Psoas muscle (tissue), 8 donors: ENCODE data around the gene CLTA. TPM values are rescaled to one million over a fixed set of nuclear protein-coding genes. Genes with fewer than 3 reads are reported as not detected.
A peak's percentile ranks its signal among the peaks of the same experiment; 100 is the strongest.

Experiments
- ATAC-seq, 4 donors: fragments of 200-7000 bp; cut with Tn5 transposase; one replicate each; pipeline ENCODE4 v1.9.1; 2020; ENCODE audit warnings: moderate library complexity in 3 of 4, mild to moderate bottlenecking in 2 of 4
- DNase-seq, 2 donors: peaks; one replicate each; pipeline ENCODE4 v3.0.0-alpha.2; 2020
- H3K27ac ChIP-seq: fragments of 200-600 bp; one replicate; pipeline ENCODE4 v1.8.0; 2022
- H3K27me3 ChIP-seq, 3 donors: fragments of 200-600 bp in 1 of 3; one replicate each; pipeline versions ENCODE4 v1.6.1 to v1.8.0; 2013 to 2022; ENCODE audit warnings: low read length in 2 of 3, mild to moderate bottlenecking in 2 of 3, moderate library complexity in 1 of 3; ENCODE audit not compliant: insufficient read depth in 3 of 3
- H3K36me3 ChIP-seq, 2 donors: fragments of 200-600 bp in 1 of 2; one replicate each; pipeline versions ENCODE4 v1.6.1 to v1.8.0; 2013 to 2022; ENCODE audit warnings: low read depth in 1 of 2, mild to moderate bottlenecking in 1 of 2, moderate library complexity in 1 of 2; ENCODE audit not compliant: insufficient read depth in 1 of 2
- H3K4me1 ChIP-seq: fragments of 200-600 bp; one replicate; pipeline ENCODE4 v1.8.0; 2022
- H3K4me3 ChIP-seq: fragments of 200-600 bp; one replicate; pipeline ENCODE4 v1.8.0; 2022; ENCODE audit warnings: mild to moderate bottlenecking
- H3K9me3 ChIP-seq: fragments of 200-600 bp; one replicate; pipeline ENCODE4 v1.8.0; 2022
- WGBS, 3 donors: extraction: QIAGEN DNeasy Blood & Tissue Kit; methylation state at CpG; one replicate each; pipeline versions ENCODE4 v1.1.6 to v1.1.7; 2013; 5-methylcytosine and 5-hydroxymethylcytosine counted together
- intact Hi-C, 2 donors: fragments of 100-400 bp; cut with DNase I; formaldehyde crosslinking; loops; one replicate each; pipeline versions ENCODE4 v1.11.0 to v1.14.2; 2022
- polyA plus RNA-seq, 3 donors: library from polyadenylated mRNA; stranded (reverse); fragments of 200-250 nt; gene quantifications; one replicate each; pipeline ENCODE4 v1.2.3, GENCODE V29; 2013
- total RNA-seq, 4 donors: library from RNA; stranded (reverse); fragmentation: NEBNext Ultra II Directional in 2 of 4; extraction: Animal tissue kit (Norgen Biotek cat#: 25700) in 2 of 4; gene quantifications; one replicate each; pipeline versions ENCODE4 v1.2.1 to v1.2.4, GENCODE V29; 2021 to 2023
- TF ChIP-seq, protein P1 (sequence below): fragments of 200-600 bp; IDR thresholded peaks from one replicate; pipeline ENCODE4 v1.8.0; 2022; ENCODE audit warnings: antibody characterized with exemption
- donor health status: healthy with polysubstance abuse.
- donor health status: DM: no; HTN: no; CAD: no; lungs with moderate emphysema.
- donor health status: Bipolar disorder and iron deficiency.
- donor health status: healthy.
- donor health status: DM: yes; HTN: yes; CAD: no.
- donor health status: DM: no; HTN: no; CAD: no.
- donor health status: DM: no; HTN: no; CAD: no.
- donor health status: DM: yes; HTN: yes; CAD: no.

The CLTA gene
- total and polyA plus RNA-seq, 7 donors: 52.1 to 125 (median 58.3) TPM

DNA sequence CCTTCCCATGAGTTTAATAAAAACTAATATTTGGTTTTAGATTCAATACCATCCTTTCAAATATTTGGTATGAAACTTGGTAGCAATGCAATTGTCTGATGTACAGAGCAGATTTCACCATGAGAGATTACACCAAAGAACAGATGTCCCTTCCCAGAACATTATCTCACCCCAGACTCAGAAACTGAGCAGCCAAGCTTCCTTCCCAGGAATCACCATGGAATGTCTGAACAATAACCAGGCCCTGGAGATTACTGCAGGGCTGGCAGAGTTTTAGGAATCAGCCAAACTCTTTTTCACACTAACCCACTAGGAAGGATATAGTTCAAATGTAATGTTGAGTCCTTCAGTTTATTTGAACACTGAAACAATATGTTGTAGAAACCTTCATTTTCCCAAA is 23.9 kb downstream of the CLTA start:
- peak in 1 of 4 donors; percentile 23 for ATAC-seq
- intact Hi-C loops: no loop called here
- peak overlapping the region; percentile 37 for H3K27ac ChIP-seq

DNA sequence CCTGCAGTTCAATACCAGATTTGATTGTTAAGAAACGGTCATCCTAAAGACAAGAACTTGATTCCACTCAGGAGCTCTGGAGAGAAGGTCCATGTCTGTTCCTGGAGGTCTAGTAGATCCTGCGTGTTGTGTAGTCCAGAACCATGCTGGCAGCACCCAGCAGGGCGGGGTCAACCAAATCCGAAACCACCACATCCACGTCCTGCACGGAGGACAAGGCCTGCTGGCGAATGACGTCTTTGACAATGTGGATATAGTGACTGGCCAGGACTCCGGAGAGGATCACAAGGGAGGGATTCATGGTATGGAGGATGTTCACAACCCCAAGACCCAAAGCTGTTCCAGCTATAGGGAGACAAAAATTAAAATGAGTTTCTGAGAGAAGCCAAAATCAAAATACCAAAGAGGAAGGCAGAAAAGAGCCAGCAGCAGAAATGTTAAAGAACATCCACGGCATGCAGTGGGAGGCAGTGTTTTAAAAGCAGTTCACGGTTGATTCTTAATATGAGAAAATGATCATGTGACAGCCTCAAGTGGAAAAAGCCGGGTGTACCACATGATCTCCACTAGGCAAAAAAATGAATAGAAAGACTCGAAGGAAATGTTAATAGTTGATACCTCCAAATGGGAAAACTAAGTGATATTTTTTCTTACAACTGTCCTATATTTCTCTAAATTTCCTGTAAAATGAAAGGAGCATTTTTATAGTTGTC is 26.7 kb downstream of the CLTA start:
- intact Hi-C loops: no loop called here
- ATAC-seq: no peak
- 42 to 57% (median 48%) methylated on average over 13 of the region's 13 CpGs for WGBS, 3 donors
- Histone ChIP-seq H3K9me3 (no peaks in the 10 kb centered on the region), H3K4me3 (no peak overlapping the region), H3K4me1 (peaks cover 21% of the 10 kb centered on the region), H3K36me3 (peaks cover 5 to 66% of the 10 kb centered on the region in 2 donors), H3K27ac (no peak overlapping the region), H3K27me3 (no peaks in the 10 kb centered on the region)
- TF ChIP-seq, protein P1, sequence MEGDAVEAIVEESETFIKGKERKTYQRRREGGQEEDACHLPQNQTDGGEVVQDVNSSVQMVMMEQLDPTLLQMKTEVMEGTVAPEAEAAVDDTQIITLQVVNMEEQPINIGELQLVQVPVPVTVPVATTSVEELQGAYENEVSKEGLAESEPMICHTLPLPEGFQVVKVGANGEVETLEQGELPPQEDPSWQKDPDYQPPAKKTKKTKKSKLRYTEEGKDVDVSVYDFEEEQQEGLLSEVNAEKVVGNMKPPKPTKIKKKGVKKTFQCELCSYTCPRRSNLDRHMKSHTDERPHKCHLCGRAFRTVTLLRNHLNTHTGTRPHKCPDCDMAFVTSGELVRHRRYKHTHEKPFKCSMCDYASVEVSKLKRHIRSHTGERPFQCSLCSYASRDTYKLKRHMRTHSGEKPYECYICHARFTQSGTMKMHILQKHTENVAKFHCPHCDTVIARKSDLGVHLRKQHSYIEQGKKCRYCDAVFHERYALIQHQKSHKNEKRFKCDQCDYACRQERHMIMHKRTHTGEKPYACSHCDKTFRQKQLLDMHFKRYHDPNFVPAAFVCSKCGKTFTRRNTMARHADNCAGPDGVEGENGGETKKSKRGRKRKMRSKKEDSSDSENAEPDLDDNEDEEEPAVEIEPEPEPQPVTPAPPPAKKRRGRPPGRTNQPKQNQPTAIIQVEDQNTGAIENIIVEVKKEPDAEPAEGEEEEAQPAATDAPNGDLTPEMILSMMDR: no peak
- DNase-seq: no peak

More for the DNA sequence above, 23.9 kb downstream of the CLTA start:
- TF ChIP-seq, protein P1: no peak
- Histone ChIP-seq H3K9me3 (no peaks in the 10 kb centered on the region), H3K4me1 (peaks cover 33% of the 10 kb centered on the region), H3K4me3 (no peak overlapping the region), H3K36me3 (peaks cover 5 to 67% of the 10 kb centered on the region in 2 donors), H3K27me3 (no peaks in the 10 kb centered on the region)
- DNase-seq: no peak

DNA sequence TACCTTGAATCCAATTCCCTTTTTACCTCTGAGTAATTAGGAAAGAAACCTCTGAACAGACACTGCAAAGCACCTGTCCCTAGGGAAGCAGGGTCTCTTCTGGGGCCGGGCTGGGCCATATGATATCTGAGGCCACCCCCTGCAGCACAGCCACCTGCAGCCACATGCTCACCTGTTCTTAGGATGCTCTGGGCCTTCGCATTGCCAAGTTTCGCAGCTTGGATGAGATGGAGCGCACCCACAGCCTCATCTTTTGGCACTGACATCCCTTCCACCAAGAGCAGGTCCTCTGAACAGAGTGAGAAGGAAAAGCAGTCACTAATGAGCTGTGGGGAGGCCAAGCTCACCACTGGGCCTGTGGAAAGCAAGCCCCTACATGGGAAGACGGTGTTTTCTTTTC is 27.3 kb downstream of the CLTA start:
- TF ChIP-seq, protein P1: no peak
- intact Hi-C loops: no loop called here
- H3K9me3 ChIP-seq: no peaks in the 10 kb centered on the region
- no peak overlapping the region for H3K4me3 ChIP-seq
- no peak overlapping the region for H3K27ac ChIP-seq
- H3K4me1 ChIP-seq: peaks cover 15% of the 10 kb centered on the region
- ATAC-seq (peak in 1 of 4 donors; percentile 3), DNase-seq (no peak)
- peaks cover 7 to 66% of the 10 kb centered on the region in 2 donors for H3K36me3 ChIP-seq
- WGBS, 3 donors: 87 to 89% (median 89%) methylated on average over 5 of the region's 5 CpGs
- no peaks in the 10 kb centered on the region for H3K27me3 ChIP-seq

DNA sequence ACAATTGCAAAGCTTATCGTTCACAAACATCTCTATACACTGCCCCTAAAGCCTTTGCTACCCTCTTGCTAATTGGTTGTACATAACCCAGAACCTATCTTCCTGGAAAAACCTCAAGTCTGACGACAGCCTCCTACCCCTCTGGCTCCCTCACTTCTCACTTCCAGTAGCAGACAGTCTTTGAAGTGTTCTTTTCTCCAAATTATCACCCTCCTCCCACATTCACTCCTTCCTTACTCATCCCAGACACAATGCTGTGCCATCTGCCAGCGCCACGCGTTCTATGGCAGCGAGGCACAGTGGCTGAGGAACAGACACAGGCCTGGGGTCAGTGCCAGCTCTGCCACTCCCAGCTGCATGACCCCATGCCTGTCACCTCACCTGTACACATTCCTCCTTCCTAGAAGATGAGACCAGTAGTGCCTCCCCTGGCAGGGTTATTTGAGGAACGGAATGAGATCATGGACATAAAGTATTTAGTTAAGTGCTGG is 27.7 kb downstream of the CLTA start:
- peaks cover 15% of the 10 kb centered on the region for H3K4me1 ChIP-seq
- DNase-seq (no peak), ATAC-seq (peak in 2 of 4 donors; percentile 46 to 80)
- TF ChIP-seq, protein P1: no peak
- no peaks in the 10 kb centered on the region for H3K9me3 ChIP-seq
- H3K27me3 ChIP-seq: no peaks in the 10 kb centered on the region
- no peak overlapping the region for H3K4me3 ChIP-seq
- no peak overlapping the region for H3K27ac ChIP-seq
- 63 to 86% (median 77%) methylated on average over 7 of the region's 7 CpGs for WGBS, 3 donors
- H3K36me3 ChIP-seq: peaks cover 7 to 70% of the 10 kb centered on the region in 2 donors
- intact Hi-C loops: no loop called here
